IMR-90 (cell line): ENCODE data around the gene OSBPL2. TPM values are rescaled to one million over a fixed set of nuclear protein-coding genes. Genes with fewer than 3 reads are reported as not detected.

Experiments used
- ATAC-seq: fragments of 200-7000 bp; cut with Tn5 transposase; 2 replicates; pipeline ENCODE4 v1.9.1; 2020; ENCODE audit warnings: low read depth, mild to moderate bottlenecking, moderate library complexity
- BruUV-seq: library from RNA; stranded (reverse); fragments of 400-500 nt; replicated peaks from 2 replicates; lab custom pipeline; 2021; lab: Mats Ljungman, UMichigan
- CTCF ChIA-PET: fragments of 300-600 bp; formaldehyde crosslinking; extraction: SDS; loops from one replicate; lab custom pipeline; 2021; ENCODE audit warnings: antibody characterized with exemption; lab: Yijun Ruan, JAX
- POLR2A ChIA-PET: fragments of 300-600 bp; sonication (Branson Sonifier 250); formaldehyde crosslinking; loops from one replicate; lab custom pipeline; 2022; ENCODE audit warnings: antibody characterized with exemption; ENCODE audit not compliant: unreplicated experiment; lab: Charles Lee
- DNase-seq: peaks from one replicate; pipeline ENCODE4 v3.0.0; 2013
- H2AFZ ChIP-seq: replicated peaks from 2 replicates; pipeline ENCODE3; 2013; ENCODE audit warnings: low read length, mild to moderate bottlenecking; ENCODE audit not compliant: poor library complexity
- H2AK5ac ChIP-seq: 2 replicates; pipeline ENCODE4 v1.6.1; 2013; ENCODE audit warnings: low read depth, low read length, inconsistent platforms
- H2AK9ac ChIP-seq: replicated peaks from 2 replicates; pipeline ENCODE3; 2013; ENCODE audit warnings: mild to moderate bottlenecking, low read depth, low read length, moderate library complexity; ENCODE audit not compliant: poor library complexity
- H2BK120ac ChIP-seq: 2 replicates; pipeline ENCODE4 v1.6.1; 2013; ENCODE audit warnings: low read depth, low read length, inconsistent platforms
- H2BK15ac ChIP-seq: 3 replicates; pipeline ENCODE4 v1.6.1; 2013; ENCODE audit warnings: low read depth, low read length, inconsistent platforms
- H2BK20ac ChIP-seq: 2 replicates; pipeline ENCODE4 v1.6.1; 2013; ENCODE audit warnings: low read depth, mild to moderate bottlenecking, inconsistent platforms, low read length, moderate library complexity
- H2BK5ac ChIP-seq: 2 replicates; pipeline ENCODE4 v1.6.1; 2013; ENCODE audit warnings: mild to moderate bottlenecking, low read depth, low read length, inconsistent platforms; ENCODE audit not compliant: poor library complexity, severe bottlenecking
- H3K14ac ChIP-seq: replicated peaks from 2 replicates; pipeline ENCODE4 v1.6.1; 2013; ENCODE audit warnings: low read depth, low read length, inconsistent platforms
- H3K18ac ChIP-seq: 2 replicates; pipeline ENCODE4 v1.6.1; 2013; ENCODE audit warnings: low read depth, low read length, control low read depth
- H3K23ac ChIP-seq: 2 replicates; pipeline ENCODE4 v1.6.1; 2013; ENCODE audit warnings: low read depth, low read length, inconsistent platforms
- H3K27ac ChIP-seq: 2 replicates; pipeline ENCODE4 v1.5.1; 2013; ENCODE audit warnings: mild to moderate bottlenecking, control low read depth, low read length; ENCODE audit not compliant: insufficient read depth
- H3K27me3 ChIP-seq: 2 replicates; pipeline ENCODE4 v1.6.1; 2013; ENCODE audit warnings: low read length; ENCODE audit not compliant: control insufficient read depth, insufficient read depth
- H3K36me3 ChIP-seq: 2 replicates; pipeline ENCODE4 v1.6.1; 2013; ENCODE audit warnings: low read length, mixed read lengths; ENCODE audit not compliant: control insufficient read depth, insufficient read depth
- H3K4ac ChIP-seq: 2 replicates; pipeline ENCODE4 v1.6.1; 2013; ENCODE audit warnings: low read depth, low read length, inconsistent platforms
- H3K4me1 ChIP-seq: 2 replicates; pipeline ENCODE4 v1.6.1; 2013; ENCODE audit warnings: low read length, mixed read lengths; ENCODE audit not compliant: control insufficient read depth, insufficient read depth
- H3K4me2 ChIP-seq: 2 replicates; pipeline ENCODE4 v1.6.1; 2013; ENCODE audit warnings: low read depth, mild to moderate bottlenecking, control low read depth, low read length, moderate library complexity
- H3K4me3 ChIP-seq: 2 replicates; pipeline ENCODE4 v1.5.1; 2013; ENCODE audit warnings: low read depth, mild to moderate bottlenecking, control low read depth, low read length, moderate library complexity; ENCODE audit not compliant: insufficient read depth
- H3K56ac ChIP-seq: 2 replicates; pipeline ENCODE4 v1.6.1; 2013; ENCODE audit warnings: low read length, inconsistent platforms; ENCODE audit not compliant: insufficient read depth; ENCODE audit errors: extremely low read depth
- H3K79me1 ChIP-seq, 2 experiments: 2 replicates each; pipeline ENCODE4 v1.6.1; 2013; ENCODE audit warnings: low read length in 2 of 2, inconsistent platforms in 1 of 2, low read depth in 1 of 2
- H3K9ac ChIP-seq: 2 replicates; pipeline ENCODE4 v1.6.1; 2013; ENCODE audit warnings: low read depth, low read length, control low read depth
- H3K9me1 ChIP-seq: 2 replicates; pipeline ENCODE4 v1.6.1; 2013; ENCODE audit warnings: low read length, inconsistent platforms; ENCODE audit not compliant: insufficient read depth
- H3K9me3 ChIP-seq: 2 replicates; pipeline ENCODE4 v1.6.1; 2013; ENCODE audit warnings: low read length; ENCODE audit not compliant: control insufficient read depth, insufficient read depth
- H4K20me1 ChIP-seq: 2 replicates; pipeline ENCODE4 v1.6.1; 2013; ENCODE audit warnings: low read length, inconsistent platforms; ENCODE audit not compliant: insufficient read depth
- H4K5ac ChIP-seq: 2 replicates; pipeline ENCODE4 v1.6.1; 2013; ENCODE audit warnings: mild to moderate bottlenecking, low read depth, low read length, control low read depth
- H4K8ac ChIP-seq, 2 experiments: 2 replicates each; pipeline ENCODE4 v1.6.1; 2013; ENCODE audit warnings: low read depth in 2 of 2, low read length in 2 of 2, control low read depth in 1 of 2, inconsistent platforms in 1 of 2
- H4K91ac ChIP-seq: 2 replicates; pipeline ENCODE4 v1.6.1; 2013; ENCODE audit warnings: low read depth, low read length, inconsistent platforms; ENCODE audit not compliant: insufficient read depth
- BHLHE40 ChIP-seq: fragments of 150-350 bp; IDR thresholded peaks from 2 replicates; pipeline ENCODE4 v1.6.1; 2016; ENCODE audit warnings: mild to moderate bottlenecking, low read depth, low read length
- CEBPB ChIP-seq: IDR thresholded peaks from 2 replicates; pipeline ENCODE4 v1.6.1; 2012; ENCODE audit warnings: low read depth, low read length, improper control_type of control experiment
- CHD1 ChIP-seq: IDR thresholded peaks from 2 replicates; pipeline ENCODE4 v1.6.1; 2012; ENCODE audit warnings: low read depth, low read length, improper control_type of control experiment
- CTCF ChIP-seq: conservative IDR thresholded peaks from 2 replicates; pipeline ENCODE4 v1.5.1; 2012; ENCODE audit warnings: mild to moderate bottlenecking, low read depth, low read length, improper control_type of control experiment
- ELK1 ChIP-seq: fragments of 150-350 bp; IDR thresholded peaks from 2 replicates; pipeline ENCODE4 v1.6.1; 2016; ENCODE audit warnings: low read depth, mild to moderate bottlenecking, low read length, moderate library complexity, borderline replicate concordance
- FOS ChIP-seq: fragments of 150-350 bp; IDR thresholded peaks from 2 replicates; pipeline ENCODE4 v1.6.1; 2016; ENCODE audit warnings: low read depth, low read length
- MAFK ChIP-seq: IDR thresholded peaks from 2 replicates; pipeline ENCODE4 v1.6.1; 2012; ENCODE audit warnings: low read depth, low read length, improper control_type of control experiment
- MAZ ChIP-seq: IDR thresholded peaks from 2 replicates; pipeline ENCODE4 v1.6.1; 2012; ENCODE audit warnings: low read depth, mild to moderate bottlenecking, low read length, improper control_type of control experiment, moderate library complexity, borderline replicate concordance
- MXI1 ChIP-seq: IDR thresholded peaks from 2 replicates; pipeline ENCODE4 v1.6.1; 2012; ENCODE audit warnings: low read depth, mild to moderate bottlenecking, low read length, moderate library complexity, borderline replicate concordance
- NFE2L2 ChIP-seq: fragments of 150-350 bp; IDR thresholded peaks from 2 replicates; pipeline ENCODE4 v1.6.1; 2016; ENCODE audit warnings: low read depth, mild to moderate bottlenecking, low read length
- RAD21 ChIP-seq: IDR thresholded peaks from 2 replicates; pipeline ENCODE4 v1.6.1; 2012; ENCODE audit warnings: low read length, improper control_type of control experiment
- RCOR1 ChIP-seq: IDR thresholded peaks from 2 replicates; pipeline ENCODE4 v1.6.1; 2012; ENCODE audit warnings: mild to moderate bottlenecking, low read length, improper control_type of control experiment; ENCODE audit not compliant: insufficient replicate concordance
- RFX5 ChIP-seq: IDR thresholded peaks from 2 replicates; pipeline ENCODE4 v1.8.0; 2012; ENCODE audit warnings: low read depth, mild to moderate bottlenecking, low read length, moderate library complexity
- SMC3 ChIP-seq: fragments of 150-350 bp; IDR thresholded peaks from 2 replicates; pipeline ENCODE4 v1.6.1; 2016; ENCODE audit warnings: low read depth, mild to moderate bottlenecking, antibody characterized with exemption, low read length, moderate library complexity
- WGBS, 2 experiments: methylation state at CpG; one replicate each; pipeline versions ENCODE4 v1.1.5 to v1.1.7; 2013; ENCODE audit warnings: missing lambda C conversion rate in 2 of 2; ENCODE audit not compliant: insufficient read length in 1 of 2; ENCODE audit errors: extremely low coverage in 2 of 2; 5-methylcytosine and 5-hydroxymethylcytosine counted together
- dilution Hi-C: fragments of 300-500 bp; cut with HindIII; formaldehyde crosslinking; loops from one replicate; pipeline ENCODE4 v1.14.3; 2018; ENCODE audit warnings: low sequenced_read_pairs; ENCODE audit not compliant: unreplicated experiment
- in situ Hi-C: fragments of 300-500 bp; cut with MboI; formaldehyde crosslinking; loops from 3 replicates; pipeline ENCODE4 v1.14.3; 2019; ENCODE audit warnings: low sequenced_read_pairs, inconsistent platforms, mixed read lengths
- intact Hi-C: fragments of 100-400 bp; cut with micrococcal nuclease; formaldehyde crosslinking; loops from 2 replicates; pipeline ENCODE4 v1.10.0; 2022
- polyA plus RNA-seq, 3 experiments: library from polyadenylated mRNA; depleted of rRNA; stranded (reverse); fragments of >200 nt; gene quantifications; 2 replicates each; pipeline ENCODE4 v1.2.3, GENCODE V29; 2012; ENCODE audit warnings: low replicate concordance in 1 of 3
- total RNA-seq: library from RNA; depleted of rRNA; stranded (reverse); fragments of >200 nt; gene quantifications from 2 replicates; pipeline ENCODE4 v1.2.3, GENCODE V29; 2012
- TF ChIP-seq, protein P1 (sequence below): fragments of 150-350 bp; IDR thresholded peaks from 2 replicates; pipeline ENCODE4 v1.6.1; 2017; ENCODE audit warnings: mild to moderate bottlenecking, antibody characterized with exemption, low read length, low read depth

OSBPL2 gene
- total and polyA plus RNA-seq, 2 of the 4 experiments (the other 2 are of a cell fraction), result 19.3 to 27.6 TPM

GRCh38 chr20:62308102-62308822 is 69.9 kb downstream of the OSBPL2 start:
- H3K9ac ChIP-seq, result no peak overlapping the region
- peaks cover 12% of the 10 kb centered on the region for H3K4me1 ChIP-seq
- no peak overlapping the region for H3K4ac ChIP-seq
- no TSS peak for BruUV-seq
- in situ Hi-C loops, result loop anchor here (5.0 kb wide), 1 partner anchor 74 kb away; no protein-coding TSS in a partner anchor
- ATAC-seq, result no peak
- H3K79me1 ChIP-seq, result peaks cover 0 to 31% of the 10 kb centered on the region in 2 experiments; a peak in 1 of 4 replicates
- no peak overlapping the region for H3K14ac ChIP-seq
- no peak overlapping the region for H4K5ac ChIP-seq
- no peak overlapping the region for H2BK20ac ChIP-seq
- no peak overlapping the region for H3K18ac ChIP-seq
- ChIA-PET CTCF (no interaction called here), POLR2A (no interaction called here)
- no peak overlapping the region for H2AK5ac ChIP-seq
- H3K36me3 ChIP-seq, result peaks cover 69% of the 10 kb centered on the region
- H3K9me3 ChIP-seq, result no peaks in the 10 kb centered on the region
- H2AK9ac ChIP-seq, result no peak overlapping the region
- H3K27me3 ChIP-seq, result no peaks in the 10 kb centered on the region
- H3K27ac ChIP-seq, result no peak overlapping the region
- no peak overlapping the region for H3K56ac ChIP-seq
- H4K8ac ChIP-seq, result no peak overlapping the region
- no peak overlapping the region for H2AFZ ChIP-seq
- H2BK5ac ChIP-seq, result no peak overlapping the region
- no peak overlapping the region for H3K4me2 ChIP-seq
- H3K9me1 ChIP-seq, result 0 out of 2 replicates have a peak, but pooled peaks cover 3% of the 10 kb centered on the region
- no peak overlapping the region for H2BK120ac ChIP-seq
- no peak overlapping the region for H4K91ac ChIP-seq
- no peak overlapping the region for H2BK15ac ChIP-seq
- intact Hi-C loops, result loop anchor here (10.0 kb wide), 1 partner anchor 187 kb away; no protein-coding TSS in a partner anchor
- dilution Hi-C loops, result no loop called here
- WGBS, 2 experiments, result 89% methylated on average over 7 of the region's 29 CpGs; no CpG with 5 or more reads in 1 of the 2 experiments
- no peak overlapping the region for H3K4me3 ChIP-seq
- H3K23ac ChIP-seq, result no peak overlapping the region
- no peak for DNase-seq
- peaks cover 40% of the 10 kb centered on the region for H4K20me1 ChIP-seq
- TF ChIP-seq FOS (no peak), BHLHE40 (no peak), MAFK (no peak), SMC3 (no peak), CEBPB (no peak), RFX5 (no peak), MAZ (no peak), RCOR1 (no peak), MXI1 (no peak), RAD21 (no peak), CTCF (no peak), CHD1 (no peak), NFE2L2 (no peak), ELK1 (no peak)
- TF ChIP-seq, protein P1, sequence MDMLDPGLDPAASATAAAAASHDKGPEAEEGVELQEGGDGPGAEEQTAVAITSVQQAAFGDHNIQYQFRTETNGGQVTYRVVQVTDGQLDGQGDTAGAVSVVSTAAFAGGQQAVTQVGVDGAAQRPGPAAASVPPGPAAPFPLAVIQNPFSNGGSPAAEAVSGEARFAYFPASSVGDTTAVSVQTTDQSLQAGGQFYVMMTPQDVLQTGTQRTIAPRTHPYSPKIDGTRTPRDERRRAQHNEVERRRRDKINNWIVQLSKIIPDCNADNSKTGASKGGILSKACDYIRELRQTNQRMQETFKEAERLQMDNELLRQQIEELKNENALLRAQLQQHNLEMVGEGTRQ, result no peak
